Stimulated activated CD4-positive, alpha-beta T cell treated with anti-CD3 and anti-CD28 coated beads, Interleukin-2, amount 100 ng/mL, for 48 hours (primary cell): ENCODE data around the gene FDX1.

ENCODE experiments used
- DNase-seq, 2 donors: peaks; one replicate each; pipeline ENCODE4 v3.0.0-alpha.2; 2020

FDX1 gene

DNA sequence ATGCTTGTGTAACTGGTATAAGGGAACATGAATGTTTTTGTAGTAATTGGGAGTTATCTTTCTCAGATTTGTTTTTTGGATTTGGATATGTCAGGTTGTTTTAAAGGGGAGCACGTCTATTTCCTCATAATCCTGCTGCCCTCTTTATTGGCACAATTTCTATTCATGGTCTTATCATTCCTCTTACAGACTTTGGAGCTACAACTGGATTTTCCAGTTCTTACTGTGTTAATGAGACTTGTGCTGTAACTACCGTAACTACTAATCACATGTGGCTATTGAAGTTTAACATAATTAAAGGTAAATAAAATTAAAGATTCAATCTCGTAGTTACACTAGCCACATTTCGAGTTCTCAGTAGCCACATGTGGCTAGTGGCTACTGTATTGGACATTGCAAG is 1.9 kb downstream of the FDX1 start:
- DNase-seq, result no peak

DNA sequence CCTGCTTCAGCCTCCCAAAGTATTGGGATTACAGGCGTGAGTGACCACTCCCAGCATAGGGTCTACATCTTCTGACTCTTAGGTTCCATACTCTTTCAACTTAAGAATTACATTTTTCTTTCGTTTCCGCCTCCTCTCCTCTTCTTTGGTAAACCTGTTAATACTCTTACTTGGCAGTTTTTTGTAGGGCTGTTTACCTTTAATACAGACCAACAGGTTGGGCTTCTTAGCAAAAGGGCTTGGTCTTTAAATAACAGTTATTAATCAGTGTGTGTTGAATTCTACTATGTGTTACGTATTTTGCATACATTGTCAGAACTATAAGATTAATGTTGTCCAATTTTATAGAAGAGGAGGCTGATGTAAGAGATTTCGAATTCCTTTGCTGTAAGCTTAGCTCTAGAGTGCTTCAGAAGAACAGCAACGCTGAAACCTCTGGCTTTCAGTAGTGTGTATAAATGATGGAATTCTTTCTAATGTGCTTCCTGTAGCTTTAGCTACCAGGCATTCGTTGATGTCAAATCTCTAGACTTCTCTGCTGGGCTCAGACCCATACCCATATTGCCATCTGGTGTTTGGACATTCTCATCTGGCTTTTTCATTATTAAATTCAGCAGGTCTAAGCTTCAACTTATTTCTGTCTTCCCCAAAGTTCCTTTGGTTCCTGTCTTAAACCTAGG is 3.1 kb downstream of the FDX1 start:
- no peak for DNase-seq

GRCh38 chr11:110433393-110434333 is 3.9 kb downstream of the FDX1 start:
- no peak for DNase-seq

GRCh38 chr11:110434952-110435779 is 5.4 kb downstream of the FDX1 start:
- DNase-seq, result no peak

GRCh38 chr11:110435780-110436717 is 6.3 kb downstream of the FDX1 start:
- DNase-seq, result no peak

GRCh38 chr11:110438017-110438416 is 8.3 kb downstream of the FDX1 start:
- DNase-seq, result no peak

DNA sequence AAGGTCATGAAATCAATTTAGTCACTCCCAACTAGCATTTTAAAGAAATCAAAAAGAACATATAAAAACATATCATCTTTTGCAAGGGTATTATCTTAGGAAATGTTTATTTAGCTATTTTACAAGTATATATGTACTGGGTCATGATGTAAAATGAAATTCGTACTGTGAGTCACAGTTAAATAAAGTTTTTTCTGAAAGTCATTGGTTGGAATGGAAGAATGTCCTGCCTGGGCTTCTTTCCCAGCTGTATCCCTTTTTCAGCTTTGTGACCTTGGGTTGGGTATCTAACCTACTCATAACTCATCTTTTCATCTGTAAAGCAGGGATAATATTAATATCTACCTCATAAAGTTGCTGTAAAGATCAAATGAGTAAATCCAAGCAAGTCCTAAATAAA is 15.7 kb downstream of the FDX1 start:
- no peak for DNase-seq

- no peak for DNase-seq
Observed at GRCh38 chr11:110446061-110446460, 16.3 kb downstream of the FDX1 start.

GRCh38 chr11:110446594-110446993 is 16.8 kb downstream of the FDX1 start:
- no peak for DNase-seq

- no peak for DNase-seq
Observed at GRCh38 chr11:110447343-110447742, 17.6 kb downstream of the FDX1 start.

DNA sequence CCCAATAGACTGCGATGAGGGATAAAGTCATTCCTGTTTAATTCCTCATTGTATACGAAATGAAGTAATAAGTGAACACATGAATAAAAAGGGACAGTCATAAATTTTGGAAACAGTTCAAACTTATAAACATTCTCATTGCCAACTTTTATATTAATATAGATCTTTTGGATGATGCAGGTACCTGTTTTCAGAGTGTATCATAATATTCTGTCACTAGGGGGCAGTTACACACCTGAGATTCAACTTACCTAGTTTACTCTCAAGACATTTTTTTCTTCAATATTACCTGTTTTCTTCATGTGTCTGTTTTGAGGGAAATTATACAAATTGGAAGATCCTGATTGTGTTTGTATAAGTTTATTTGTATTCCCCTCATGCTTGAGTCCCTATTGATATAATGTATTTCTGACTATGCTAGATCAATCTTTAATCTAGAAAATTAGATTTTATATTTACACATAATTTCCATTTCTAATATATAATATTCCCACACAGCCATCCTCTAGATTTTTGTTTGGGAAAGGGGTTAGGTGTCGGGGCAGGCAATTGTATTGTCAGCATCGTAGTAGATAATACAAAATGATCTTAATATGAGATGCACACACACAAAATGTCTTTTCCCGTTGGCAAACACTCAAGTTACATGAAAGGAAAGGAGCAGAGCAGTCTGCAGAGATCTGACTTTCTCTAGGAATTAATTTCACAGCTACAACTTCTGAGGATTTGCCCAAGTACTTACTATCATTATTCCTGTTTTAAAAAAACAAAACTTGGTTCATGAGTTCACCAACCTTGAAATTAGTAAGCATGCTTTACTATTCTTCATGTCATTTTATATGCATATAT is 18.4 kb downstream of the FDX1 start:
- DNase-seq, result no peak

- DNase-seq, result no peak
Observed at GRCh38 chr11:110450246-110450645, 20.5 kb downstream of the FDX1 start.

DNA sequence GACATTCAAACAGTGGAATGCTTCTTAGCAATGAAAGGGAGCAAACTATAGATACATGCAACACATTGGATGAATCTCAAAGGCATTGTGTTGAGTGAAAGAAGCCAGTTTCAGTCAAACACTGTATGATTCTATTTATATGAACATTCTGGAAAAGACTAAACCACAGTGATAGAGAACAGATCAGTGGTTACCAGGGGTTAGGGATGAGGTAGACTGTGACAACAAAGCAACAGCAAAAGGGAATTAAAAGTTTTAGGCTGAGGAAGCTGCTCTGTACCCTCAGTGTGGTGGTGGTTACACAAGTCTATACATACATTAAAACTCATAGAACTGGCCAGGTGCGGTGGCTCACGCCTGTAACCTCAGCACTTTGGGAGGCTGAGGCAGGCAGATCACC is 23.0 kb downstream of the FDX1 start:
- DNase-seq, result no peak

DNA sequence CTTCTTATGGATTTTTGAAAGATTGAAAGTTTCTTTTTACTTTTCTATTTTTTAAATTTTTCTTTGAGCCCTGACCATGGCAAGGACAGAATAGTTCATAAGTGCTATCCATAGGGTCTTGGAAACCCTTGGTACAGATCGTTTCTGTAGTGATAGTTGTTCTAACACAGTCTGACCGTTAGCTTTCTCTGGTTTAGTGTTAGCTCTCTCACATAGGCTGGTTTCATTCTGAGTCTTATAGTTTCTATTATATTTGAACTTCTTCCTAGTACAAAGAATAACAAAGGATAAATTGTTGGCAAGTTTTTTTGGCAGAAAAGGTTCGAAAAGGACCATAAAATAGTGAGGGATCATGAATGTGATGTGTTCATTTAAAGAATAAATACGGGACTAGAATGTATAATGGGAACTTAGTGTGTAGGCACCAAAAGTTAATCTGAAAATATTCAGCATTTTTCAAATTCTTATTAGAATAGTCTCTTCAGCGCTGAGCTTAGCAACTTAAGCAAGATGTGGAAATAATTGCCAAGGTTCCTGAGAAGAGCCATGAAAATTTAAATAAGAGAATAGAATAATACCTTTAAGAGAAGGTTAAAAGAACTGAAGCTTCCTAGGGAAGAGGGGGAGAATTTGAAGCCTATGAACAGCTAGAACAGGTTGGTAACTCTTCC is 24.1 kb downstream of the FDX1 start:
- no peak for DNase-seq

GRCh38 chr11:110454609-110455008 is 24.9 kb downstream of the FDX1 start:
- DNase-seq, result no peak

DNA sequence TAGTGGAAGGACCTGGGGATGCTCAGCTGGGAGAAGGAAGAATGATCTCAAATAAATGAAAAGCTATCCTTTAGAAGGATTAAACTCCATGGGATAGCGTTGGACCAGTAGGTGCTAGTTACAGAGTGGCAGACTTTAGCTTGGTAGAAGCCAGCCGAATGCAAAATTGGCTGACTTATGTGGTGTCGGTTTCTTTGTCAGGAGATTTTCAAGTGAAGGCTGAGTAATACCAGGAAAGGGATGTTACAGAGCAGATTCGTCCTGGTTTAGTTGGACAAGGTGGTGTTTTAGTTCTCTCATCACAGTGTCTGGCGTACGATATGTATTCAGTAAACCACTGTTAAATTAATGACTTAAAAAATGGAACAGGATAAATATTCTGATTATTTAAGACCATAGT is 26.0 kb downstream of the FDX1 start:
- DNase-seq, result no peak

- DNase-seq, result peak; percentile 8 to 12
Observed at GRCh38 chr11:110463153-110463552, 33.4 kb downstream of the FDX1 start.

DNA sequence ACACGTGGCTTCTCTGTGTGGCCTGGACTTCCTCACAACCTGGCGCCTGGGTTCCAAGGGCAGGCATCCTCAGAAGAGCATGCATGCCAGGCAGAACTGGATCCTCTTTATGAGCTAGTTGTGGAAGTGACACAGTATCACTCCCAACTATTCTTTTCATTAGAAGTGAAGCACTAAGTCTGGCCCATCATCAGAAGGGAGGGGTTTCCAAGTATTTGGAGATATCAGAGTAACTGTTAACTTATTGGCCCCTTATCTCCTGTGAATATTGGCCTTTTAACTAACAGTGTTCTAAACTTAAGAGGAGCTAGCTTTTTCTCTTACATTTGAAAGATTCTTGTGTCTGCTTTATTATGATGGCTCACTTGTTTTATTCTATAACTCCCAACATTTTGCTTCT is 35.5 kb downstream of the FDX1 start:
- DNase-seq, result no peak

- no peak for DNase-seq
Observed at GRCh38 chr11:110467556-110467955, 37.8 kb downstream of the FDX1 start.

GRCh38 chr11:110468121-110468520 is 38.4 kb downstream of the FDX1 start:
- no peak for DNase-seq

DNA sequence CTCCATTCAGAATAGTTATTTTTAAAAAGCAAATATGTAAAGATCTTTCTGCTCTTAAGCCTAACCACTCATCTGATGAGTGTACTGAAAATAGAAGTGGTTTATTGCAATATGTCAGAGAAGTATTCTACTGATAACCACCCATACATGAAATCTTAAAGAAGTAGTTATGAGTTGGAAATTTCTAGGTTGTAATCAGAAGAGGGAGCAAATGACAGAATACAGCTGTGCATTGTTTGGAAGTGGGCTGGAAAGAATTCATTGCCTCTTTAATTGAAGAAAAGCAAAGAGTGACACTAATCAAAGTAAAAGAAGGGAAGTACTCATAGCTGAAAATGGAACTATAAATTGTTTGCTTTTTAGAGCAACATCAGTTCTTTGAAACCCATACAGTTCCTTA is 39.4 kb downstream of the FDX1 start:
- no peak for DNase-seq
